Measurements from ENCODE around the gene SMYD5. TPM values are rescaled to one million over a fixed set of nuclear protein-coding genes. Genes with fewer than 3 reads are reported as not detected.
"Not testable (repeated sequence)": the region's sequence is repeated elsewhere in the genome, so short reads cannot be mapped to it uniquely, and the experiment has no call there.

SMYD5 gene
- polyA plus RNA-seq (2011; rRNA removed) (12.2 and 19.5 TPM in 2 replicates), polyA minus RNA-seq (2011; rRNA and poly(A)+ RNA removed) (14.6 and 17.1 TPM in 2 replicates)

- no peak for TF ChIP-seq CTCF (IDR thresholded peaks at IDR 0.05; ENCODE audit: insufficient read depth, low read depth, low read length)
- CTCF ChIA-PET: interaction anchor here (1.2 to 4.8 kb wide), 6 partner anchors 15 to 327 kb away, joined by 3 to 37 read pairs (median 10); partner anchors contain the start of gene SPR
Measured at GRCh38 chr2:73214120-73215035, at the start of gene SMYD5. Gene SMYD5 (plus strand): TSS chr2:73214245. CDS start chr2:73214267, 22 bp downstream.

GRCh38 chr2:73165978-73166377 lies 48.1 kb upstream of the SMYD5 start:
- H3K4me3 ChIP-seq (ENCODE audit: low read depth, low read length); POLR2A ChIA-PET; H3K36me3 ChIP-seq (ENCODE audit: control insufficient read depth, insufficient read depth, low read length); DNase-seq (ENCODE audit: low read depth); H3K27me3 ChIP-seq (ENCODE audit: control insufficient read depth, insufficient read depth, low read length); CTCF ChIA-PET: not testable (repeated sequence)

More at GRCh38 chr2:73214120-73215035, at the start of gene SMYD5:
- DNase-seq (ENCODE audit: low read depth): no peak
- POLR2A ChIA-PET: no interaction called here
- peak within 1 kb of the TSS; percentile 84 for H3K4me3 ChIP-seq (ENCODE audit: low read depth, low read length)
- H3K27me3 ChIP-seq (ENCODE audit: control insufficient read depth, insufficient read depth, low read length): peaks cover 3% of the 10 kb centered on the region; the same call in 1 of the 2 replicates
- H3K36me3 ChIP-seq (ENCODE audit: control insufficient read depth, insufficient read depth, low read length): no peaks in the 10 kb centered on the region

GRCh38 chr2:73166813-73167212 lies 47.2 kb upstream of the SMYD5 start:
- CTCF ChIA-PET; POLR2A ChIA-PET; H3K27me3 ChIP-seq (ENCODE audit: control insufficient read depth, insufficient read depth, low read length): not testable (repeated sequence)

GRCh38 chr2:73168348-73168747 lies 45.7 kb upstream of the SMYD5 start:
- CTCF ChIA-PET: interaction anchor here (1.0 to 1.1 kb wide), 2 partner anchors 9 to 273 kb away, joined by 4 to 6 read pairs; no protein-coding TSS in a partner anchor
- H3K36me3 ChIP-seq (ENCODE audit: control insufficient read depth, insufficient read depth, low read length); POLR2A ChIA-PET; DNase-seq (ENCODE audit: low read depth); H3K4me3 ChIP-seq (ENCODE audit: low read depth, low read length); H3K27me3 ChIP-seq (ENCODE audit: control insufficient read depth, insufficient read depth, low read length): not testable (repeated sequence)

More at GRCh38 chr2:73166813-73167212, 47.2 kb upstream of the SMYD5 start:
- H3K36me3 ChIP-seq (ENCODE audit: control insufficient read depth, insufficient read depth, low read length); DNase-seq (ENCODE audit: low read depth); H3K4me3 ChIP-seq (ENCODE audit: low read depth, low read length): not testable (repeated sequence)

- DNase-seq (ENCODE audit: low read depth); POLR2A ChIA-PET; H3K27me3 ChIP-seq (ENCODE audit: control insufficient read depth, insufficient read depth, low read length); H3K4me3 ChIP-seq (ENCODE audit: low read depth, low read length); H3K36me3 ChIP-seq (ENCODE audit: control insufficient read depth, insufficient read depth, low read length): not testable (repeated sequence)
- CTCF ChIA-PET: interaction anchor here (1.1 kb wide), 1 partner anchor 277 kb away, joined by 3 read pairs; no protein-coding TSS in a partner anchor
Measured at GRCh38 chr2:73170341-73170740, 43.7 kb upstream of the SMYD5 start.

- Histone ChIP-seq H3K27me3 (ENCODE audit: control insufficient read depth, insufficient read depth, low read length) (peaks cover 6% of the 10 kb centered on the region), H3K4me3 (ENCODE audit: low read depth, low read length) (no peak overlapping the region), H3K36me3 (ENCODE audit: control insufficient read depth, insufficient read depth, low read length) (no peaks in the 10 kb centered on the region)
- ChIA-PET POLR2A (no interaction called here), CTCF (interaction anchor here (1.0 to 8.5 kb wide), 3 partner anchors 10 to 280 kb away, joined by 4 to 144 read pairs (median 9); no protein-coding TSS in a partner anchor)
- DNase-seq (ENCODE audit: low read depth): no peak
- TF ChIP-seq CTCF (IDR thresholded peaks at IDR 0.05; ENCODE audit: insufficient read depth, low read depth, low read length): no peak
Measured at GRCh38 chr2:73172963-73173362, 41.1 kb upstream of the SMYD5 start.

GRCh38 chr2:73173781-73174180 lies 40.3 kb upstream of the SMYD5 start:
- Histone ChIP-seq H3K4me3 (ENCODE audit: low read depth, low read length) (no peak overlapping the region), H3K27me3 (ENCODE audit: control insufficient read depth, insufficient read depth, low read length) (peaks cover 9% of the 10 kb centered on the region), H3K36me3 (ENCODE audit: control insufficient read depth, insufficient read depth, low read length) (no peaks in the 10 kb centered on the region)
- ChIA-PET POLR2A (no interaction called here), CTCF (interaction anchor here (0.8 to 8.5 kb wide), 4 partner anchors 18 to 287 kb away, joined by 3 to 144 read pairs (median 24); partner anchors contain the start of gene SPR)
- no peak for DNase-seq (ENCODE audit: low read depth)
- TF ChIP-seq CTCF (IDR thresholded peaks at IDR 0.05; ENCODE audit: insufficient read depth, low read depth, low read length): no peak

Data from BJ (cell line).